Gastroesophageal sphincter (tissue), 3 donors: Measurements from ENCODE around the gene SPATA19.

Experiments
- EP300 ChIP-seq: sonication (generic); formaldehyde crosslinking; IDR thresholded peaks from one replicate; pipeline ENCODE4 v1.6.1; 2017; ENCODE audit warnings: antibody characterized with exemption, mild to moderate bottlenecking
- POLR2A ChIP-seq, 2 donors: fragments of 450-650 bp; IDR thresholded peaks; one replicate each; pipeline ENCODE4 v1.6.1; 2017; ENCODE audit warnings: antibody characterized with exemption in 2 of 2, mild to moderate bottlenecking in 2 of 2, moderate library complexity in 1 of 2
- POLR2AphosphoS5 ChIP-seq: sonication (generic); formaldehyde crosslinking; IDR thresholded peaks from one replicate; pipeline ENCODE4 v1.6.1; 2017; ENCODE audit warnings: antibody characterized with exemption
- TF ChIP-seq, protein P1 (sequence below), 4 experiments: fragments of 200-600 bp in 2 of 4; fragments of 450-650 bp in 2 of 4; sonication (generic) in 1 of 4; IDR thresholded peaks; one replicate each; pipeline ENCODE4 v1.5.1; 2017 to 2019; ENCODE audit warnings: antibody characterized with exemption in 4 of 4, mild to moderate bottlenecking in 2 of 4, moderate library complexity in 2 of 4

DNA sequence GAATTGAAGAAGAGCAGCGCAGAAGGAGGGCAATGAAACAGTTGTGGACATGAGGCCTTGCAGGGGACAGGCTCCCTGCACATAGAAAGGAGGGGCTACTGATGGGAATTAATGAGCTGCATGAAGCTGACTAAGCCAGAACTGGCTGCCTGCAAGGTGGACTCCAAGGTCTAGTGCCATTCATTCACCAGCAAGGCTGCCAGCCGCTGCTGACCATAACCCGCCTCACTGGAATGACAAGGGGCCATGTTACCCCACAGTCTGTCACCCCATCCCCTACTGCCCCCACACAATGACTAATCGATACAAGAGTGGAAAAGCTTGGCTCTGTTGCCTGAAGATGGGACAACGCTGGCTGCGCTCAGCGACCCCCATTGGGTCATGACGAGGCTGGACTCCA is 44.6 kb downstream of the SPATA19 start:
- TF ChIP-seq POLR2A (IDR thresholded peaks at IDR 0.05), result no peak
- TF ChIP-seq, protein P1, sequence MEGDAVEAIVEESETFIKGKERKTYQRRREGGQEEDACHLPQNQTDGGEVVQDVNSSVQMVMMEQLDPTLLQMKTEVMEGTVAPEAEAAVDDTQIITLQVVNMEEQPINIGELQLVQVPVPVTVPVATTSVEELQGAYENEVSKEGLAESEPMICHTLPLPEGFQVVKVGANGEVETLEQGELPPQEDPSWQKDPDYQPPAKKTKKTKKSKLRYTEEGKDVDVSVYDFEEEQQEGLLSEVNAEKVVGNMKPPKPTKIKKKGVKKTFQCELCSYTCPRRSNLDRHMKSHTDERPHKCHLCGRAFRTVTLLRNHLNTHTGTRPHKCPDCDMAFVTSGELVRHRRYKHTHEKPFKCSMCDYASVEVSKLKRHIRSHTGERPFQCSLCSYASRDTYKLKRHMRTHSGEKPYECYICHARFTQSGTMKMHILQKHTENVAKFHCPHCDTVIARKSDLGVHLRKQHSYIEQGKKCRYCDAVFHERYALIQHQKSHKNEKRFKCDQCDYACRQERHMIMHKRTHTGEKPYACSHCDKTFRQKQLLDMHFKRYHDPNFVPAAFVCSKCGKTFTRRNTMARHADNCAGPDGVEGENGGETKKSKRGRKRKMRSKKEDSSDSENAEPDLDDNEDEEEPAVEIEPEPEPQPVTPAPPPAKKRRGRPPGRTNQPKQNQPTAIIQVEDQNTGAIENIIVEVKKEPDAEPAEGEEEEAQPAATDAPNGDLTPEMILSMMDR (IDR thresholded peaks at IDR 0.05), result no peak
- TF ChIP-seq POLR2AphosphoS5, result no peak
- TF ChIP-seq EP300, result no peak
